Mesothelial cell of epicardium (in vitro differentiated cells): Measurements from ENCODE around the gene CLDN17. TPM values are rescaled to one million over a fixed set of nuclear protein-coding genes. Genes with fewer than 3 reads are reported as not detected.

Source experiments
- DNase-seq, 2 experiments: peaks; one replicate each; pipeline ENCODE4 v3.0.0; 2021; ENCODE audit warnings: low spot score in 2 of 2; ENCODE audit not compliant: unreplicated experiment in 2 of 2
- H3K27ac Mint-ChIP-seq: 2 replicates; pipeline ENCODE4 v1.8.0; 2021; ENCODE audit warnings: mixed read lengths
- H3K27me3 Mint-ChIP-seq: 2 replicates; pipeline ENCODE4 v1.8.0; 2021; ENCODE audit warnings: low read depth, mixed read lengths
- H3K36me3 Mint-ChIP-seq: 2 replicates; pipeline ENCODE4 v1.8.0; 2021; ENCODE audit warnings: mixed read lengths
- H3K4me1 Mint-ChIP-seq: 2 replicates; pipeline ENCODE4 v1.8.0; 2021; ENCODE audit warnings: mixed read lengths
- H3K4me3 Mint-ChIP-seq: 2 replicates; pipeline ENCODE4 v1.8.0; 2021; ENCODE audit warnings: mild to moderate bottlenecking, moderate library complexity, mixed read lengths
- H3K9me3 Mint-ChIP-seq: 2 replicates; pipeline ENCODE4 v1.8.0; 2021; ENCODE audit warnings: mixed read lengths
- total RNA-seq: library from RNA; stranded (reverse); gene quantifications from 3 replicates; pipeline ENCODE4 v1.2.1, GENCODE V29; 2021
- TF ChIP-seq, protein P1 (sequence below): fragments of 200-600 bp; sonication (generic); IDR thresholded peaks from one replicate; pipeline ENCODE4 v1.5.0; 2021; ENCODE audit warnings: antibody characterized with exemption; ENCODE audit not compliant: unreplicated experiment

CLDN17 gene
- total RNA-seq, 1 donor from 2014 or later: not detected

DNA sequence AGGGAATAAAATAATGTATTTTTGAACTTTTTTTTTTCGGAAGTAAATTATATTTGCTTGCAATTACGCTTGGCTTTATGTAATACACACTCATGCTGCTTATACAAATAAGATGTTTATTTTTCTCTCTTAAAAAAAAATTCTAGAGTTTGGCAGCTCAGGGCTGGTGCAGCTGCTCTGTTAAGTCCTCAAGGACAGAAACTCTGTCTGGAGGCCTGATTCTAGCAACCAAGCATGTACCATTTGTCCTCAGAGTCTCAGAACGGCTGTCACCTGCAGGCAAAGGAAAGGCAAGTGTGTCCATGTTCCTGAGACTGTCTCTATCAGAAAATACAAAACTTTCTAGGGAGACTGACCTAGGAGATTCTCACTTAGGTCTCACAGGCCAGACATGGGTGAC lies 23.2 kb upstream of the CLDN17 start:
- Mint-ChIP-seq H3K9me3 (no peaks in the 10 kb centered on the region), H3K4me3 (no peak overlapping the region), H3K27ac (no peak overlapping the region), H3K36me3 (no peaks in the 10 kb centered on the region), H3K4me1 (peaks cover 9% of the 10 kb centered on the region), H3K27me3 (peaks cover 13% of the 10 kb centered on the region)
- TF ChIP-seq, protein P1, sequence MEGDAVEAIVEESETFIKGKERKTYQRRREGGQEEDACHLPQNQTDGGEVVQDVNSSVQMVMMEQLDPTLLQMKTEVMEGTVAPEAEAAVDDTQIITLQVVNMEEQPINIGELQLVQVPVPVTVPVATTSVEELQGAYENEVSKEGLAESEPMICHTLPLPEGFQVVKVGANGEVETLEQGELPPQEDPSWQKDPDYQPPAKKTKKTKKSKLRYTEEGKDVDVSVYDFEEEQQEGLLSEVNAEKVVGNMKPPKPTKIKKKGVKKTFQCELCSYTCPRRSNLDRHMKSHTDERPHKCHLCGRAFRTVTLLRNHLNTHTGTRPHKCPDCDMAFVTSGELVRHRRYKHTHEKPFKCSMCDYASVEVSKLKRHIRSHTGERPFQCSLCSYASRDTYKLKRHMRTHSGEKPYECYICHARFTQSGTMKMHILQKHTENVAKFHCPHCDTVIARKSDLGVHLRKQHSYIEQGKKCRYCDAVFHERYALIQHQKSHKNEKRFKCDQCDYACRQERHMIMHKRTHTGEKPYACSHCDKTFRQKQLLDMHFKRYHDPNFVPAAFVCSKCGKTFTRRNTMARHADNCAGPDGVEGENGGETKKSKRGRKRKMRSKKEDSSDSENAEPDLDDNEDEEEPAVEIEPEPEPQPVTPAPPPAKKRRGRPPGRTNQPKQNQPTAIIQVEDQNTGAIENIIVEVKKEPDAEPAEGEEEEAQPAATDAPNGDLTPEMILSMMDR: no peak
- no peak for DNase-seq

DNA sequence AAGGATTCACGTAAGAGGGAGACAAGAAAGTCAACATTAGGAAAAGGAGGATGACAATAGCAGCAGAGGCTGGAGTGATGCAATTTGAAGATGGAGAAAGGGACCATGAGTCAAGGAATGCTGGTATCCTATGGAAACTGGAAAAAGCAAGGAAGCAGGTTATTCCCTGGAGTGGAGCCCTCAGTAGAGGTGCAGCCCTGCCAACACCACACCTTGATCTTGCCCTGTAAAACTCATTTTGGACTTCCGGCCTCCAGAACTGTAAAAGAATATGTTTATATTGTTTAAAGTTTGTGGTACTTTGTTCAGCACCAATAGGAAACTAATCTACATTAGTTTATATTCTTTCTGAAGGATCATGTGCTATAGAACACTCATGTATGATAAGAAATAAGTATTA lies 19.6 kb upstream of the CLDN17 start:
- Mint-ChIP-seq H3K27ac (no peak overlapping the region), H3K36me3 (no peaks in the 10 kb centered on the region), H3K4me1 (peaks cover 9% of the 10 kb centered on the region), H3K4me3 (no peak overlapping the region), H3K27me3 (no peaks in the 10 kb centered on the region), H3K9me3 (no peaks in the 10 kb centered on the region)
- TF ChIP-seq, protein P1: no peak
- DNase-seq: no peak

DNA sequence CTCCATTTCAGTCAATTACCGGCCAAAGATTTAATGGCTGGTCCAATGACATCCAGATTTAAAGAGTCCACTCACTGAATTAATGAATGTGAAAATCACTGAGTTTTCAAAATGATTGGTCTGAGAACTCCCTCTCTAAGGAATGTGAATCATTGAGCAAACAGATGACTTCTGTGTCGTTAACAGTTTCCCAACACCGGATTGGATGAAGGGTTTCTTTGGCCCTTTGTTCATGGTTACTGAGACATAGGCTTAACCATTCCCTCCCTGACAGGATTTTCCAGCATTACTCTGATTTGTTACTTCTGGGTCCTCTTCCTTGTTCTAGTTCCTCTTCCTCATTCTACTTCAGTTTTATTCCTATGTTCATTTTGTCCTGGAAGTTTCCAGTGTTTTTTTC lies 1.5 kb upstream of the CLDN17 start:
- peaks cover 2% of the 10 kb centered on the region for H3K27me3 Mint-ChIP-seq
- TF ChIP-seq, protein P1: no peak
- H3K4me3 Mint-ChIP-seq: no peak overlapping the region
- no peaks in the 10 kb centered on the region for H3K36me3 Mint-ChIP-seq
- H3K4me1 Mint-ChIP-seq: peaks cover 7% of the 10 kb centered on the region
- no peak overlapping the region for H3K27ac Mint-ChIP-seq
- no peak for DNase-seq
- peaks cover 4% of the 10 kb centered on the region for H3K9me3 Mint-ChIP-seq

DNA sequence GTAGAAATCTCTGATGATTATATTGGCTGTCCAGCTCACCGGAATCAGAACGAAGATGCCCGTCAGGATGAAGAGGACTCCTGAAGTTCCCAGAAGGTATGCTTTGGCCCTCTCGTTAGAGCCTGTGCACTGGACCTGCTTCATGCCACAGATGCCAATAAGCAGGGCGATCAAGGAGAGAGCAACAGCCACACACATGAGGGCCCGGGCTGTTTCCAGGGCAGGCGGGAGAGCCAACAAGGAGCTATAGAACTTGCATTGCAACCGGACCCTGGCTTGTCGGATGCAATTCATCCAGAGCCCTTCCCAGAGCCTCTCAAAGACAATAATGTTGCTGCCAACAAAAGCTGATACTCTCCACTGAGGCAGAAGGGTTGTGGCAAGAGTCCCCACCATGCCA lies 434 bp downstream of the CLDN17 start:
- H3K27me3 Mint-ChIP-seq: peaks cover 2% of the 10 kb centered on the region
- H3K27ac Mint-ChIP-seq: no peak overlapping the region
- H3K36me3 Mint-ChIP-seq: no peaks in the 10 kb centered on the region
- TF ChIP-seq, protein P1: no peak
- no peak overlapping the region for H3K4me3 Mint-ChIP-seq
- H3K4me1 Mint-ChIP-seq: peaks cover 17% of the 10 kb centered on the region
- DNase-seq: no peak
- H3K9me3 Mint-ChIP-seq: peaks cover 4% of the 10 kb centered on the region

DNA sequence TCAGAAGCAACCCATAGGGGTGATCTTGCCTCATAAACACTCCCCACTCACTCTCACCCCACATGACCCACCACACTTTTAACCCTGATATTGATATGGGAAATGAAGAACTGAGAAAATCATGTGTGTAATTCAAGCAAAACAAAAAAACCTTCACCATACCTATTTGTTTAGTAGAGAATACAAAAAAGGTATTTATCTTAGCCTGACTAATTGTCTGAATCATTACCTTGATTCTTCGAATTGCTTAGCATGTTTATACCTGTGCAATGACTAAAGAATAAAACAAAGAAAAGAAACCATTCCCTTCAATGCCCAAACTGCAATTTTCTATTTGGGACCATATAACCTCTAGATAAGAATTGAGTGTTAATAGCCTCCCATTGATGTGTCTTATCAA lies 1.8 kb downstream of the CLDN17 start:
- Mint-ChIP-seq H3K4me1 (peaks cover 17% of the 10 kb centered on the region), H3K27me3 (peaks cover 2% of the 10 kb centered on the region), H3K9me3 (peaks cover 3% of the 10 kb centered on the region), H3K27ac (no peak overlapping the region), H3K36me3 (no peaks in the 10 kb centered on the region), H3K4me3 (no peak overlapping the region)
- TF ChIP-seq, protein P1: no peak
- DNase-seq: no peak
